Right renal cortex interstitium (tissue), 3 donors: Measurements from ENCODE around the gene UBE2Q2. TPM values are rescaled to one million over a fixed set of nuclear protein-coding genes. Genes with fewer than 3 reads are reported as not detected.
"Not testable (repeated sequence)": the region's sequence is repeated elsewhere in the genome, so short reads cannot be mapped to it uniquely, and the experiment has no call there.

Source experiments
- DNase-seq, 3 donors: peaks; one replicate each; pipeline ENCODE4 v3.0.0-alpha.2; 2013; ENCODE audit warnings: low read depth in 3 of 3, low spot score in 2 of 3
- polyA plus RNA-seq, 3 donors: library from polyadenylated mRNA; unstranded; fragments of 120-200 nt; gene quantifications; one replicate each; pipeline ENCODE4 v1.2.1, GENCODE V29; 2013; ENCODE audit not compliant: insufficient read length in 3 of 3

UBE2Q2 gene
- polyA plus RNA-seq, 3 donors, result 51.8 to 57.8 (median 55.8) TPM

GRCh38 chr15:75864213-75865059 lies 21.2 kb downstream of the UBE2Q2 start:
- DNase-seq, result no peak

- not testable (repeated sequence) for DNase-seq
These were observed 22.8 kb downstream of the UBE2Q2 start for GRCh38 chr15:75866045-75866444.

- no peak for DNase-seq
These were observed 23.7 kb downstream of the UBE2Q2 start for GRCh38 chr15:75866916-75867315.

GRCh38 chr15:75867449-75867848 lies 24.2 kb downstream of the UBE2Q2 start:
- no peak for DNase-seq

GRCh38 chr15:75868019-75868418 lies 24.8 kb downstream of the UBE2Q2 start:
- DNase-seq, result no peak

- DNase-seq, result no peak
These were observed 26.2 kb downstream of the UBE2Q2 start for GRCh38 chr15:75869446-75869845.

- DNase-seq, result not testable (repeated sequence)
These were observed 28.3 kb downstream of the UBE2Q2 start for GRCh38 chr15:75871589-75871988.

GRCh38 chr15:75872403-75872990 lies 29.2 kb downstream of the UBE2Q2 start:
- DNase-seq, result no peak

GRCh38 chr15:75884041-75884440 lies 40.8 kb downstream of the UBE2Q2 start:
- DNase-seq, result no peak

GRCh38 chr15:75887178-75887577 lies 43.9 kb downstream of the UBE2Q2 start:
- no peak for DNase-seq

GRCh38 chr15:75891895-75892294 lies 48.6 kb downstream of the UBE2Q2 start:
- no peak for DNase-seq

GRCh38 chr15:75895731-75896130 lies 52.5 kb downstream of the UBE2Q2 start:
- DNase-seq, result no peak

- DNase-seq, result no peak
These were observed 57.3 kb downstream of the UBE2Q2 start for GRCh38 chr15:75900577-75900976.

- DNase-seq, result no peak
These were observed 58.9 kb downstream of the UBE2Q2 start for GRCh38 chr15:75902129-75902557.

- DNase-seq, result peak; percentile 81 to 86 (median 83)
These were observed 60.3 kb downstream of the UBE2Q2 start, which contains the start of gene FBXO22 for GRCh38 chr15:75903331-75904239. Gene FBXO22 (plus strand): TSS chr15:75903878. CDS start chr15:75903964, 86 bp downstream.

- no peak for DNase-seq
These were observed 62.0 kb downstream of the UBE2Q2 start for GRCh38 chr15:75905231-75905630.

- DNase-seq, result not testable (repeated sequence)
These were observed 67.1 kb downstream of the UBE2Q2 start for GRCh38 chr15:75910355-75910754.

- no peak for DNase-seq
These were observed 73.7 kb downstream of the UBE2Q2 start for GRCh38 chr15:75916978-75917377.

- no peak for DNase-seq
These were observed 74.9 kb downstream of the UBE2Q2 start for GRCh38 chr15:75918135-75918534.

GRCh38 chr15:75920079-75920478 lies 76.8 kb downstream of the UBE2Q2 start:
- DNase-seq, result no peak
